HepG2 (cell line): Measurements from ENCODE around the gene ADAMTS20.

Source experiments
- CBX5 ChIP-seq: sonication (generic); formaldehyde crosslinking; IDR thresholded peaks from 2 replicates; pipeline ENCODE4 v1.4.0; 2020; ENCODE audit warnings: missing genetic modification reagents, borderline replicate concordance
- SMARCE1 ChIP-seq: fragments of 450-650 bp; IDR thresholded peaks from 2 replicates; pipeline ENCODE4 v1.6.1; 2017; ENCODE audit warnings: borderline replicate concordance
- TAF15 ChIP-seq: fragments of 200-400 bp; formaldehyde crosslinking; IDR thresholded peaks from one replicate; pipeline ENCODE4 v1.6.1; 2018; ENCODE audit warnings: mild to moderate bottlenecking, low read depth, low read length; ENCODE audit not compliant: poor library complexity, severe bottlenecking

GRCh38 chr12:43362910-43363694 is 188.9 kb downstream of the ADAMTS20 start:
- TF ChIP-seq CBX5 (CRISPR knock-in tag): no peak
- TF ChIP-seq TAF15: no peak
- no peak for TF ChIP-seq SMARCE1
